Testis (tissue), 3 donors: ENCODE measurements around the gene CRACDL. TPM values are rescaled to one million over a fixed set of nuclear protein-coding genes. Genes with fewer than 3 reads are reported as not detected.

Experiments used
- DNase-seq: peaks from one replicate; pipeline ENCODE4 v3.0.0-alpha.2; 2019
- H3K27ac ChIP-seq, 2 donors: fragments of 200-600 bp; sonication (generic); one replicate each; pipeline ENCODE4 v1.5.1; 2019
- H3K27me3 ChIP-seq: fragments of 200-600 bp; sonication (generic); one replicate; pipeline ENCODE4 v1.5.1; 2019
- H3K36me3 ChIP-seq: fragments of 200-600 bp; sonication (generic); one replicate; pipeline ENCODE4 v1.5.1; 2017; ENCODE audit warnings: low read depth; ENCODE audit errors: missing control alignments
- H3K4me1 ChIP-seq: fragments of 200-600 bp; sonication (generic); one replicate; pipeline ENCODE4 v1.5.1; 2019
- H3K4me3 ChIP-seq, 2 donors: fragments of 200-600 bp; sonication (generic); one replicate each; pipeline ENCODE4 v1.5.1; 2017 to 2019
- H3K9me3 ChIP-seq: fragments of 200-600 bp; sonication (generic); one replicate; pipeline ENCODE4 v1.5.1; 2017
- CTCF ChIP-seq, 3 experiments: fragments of 450-650 bp in 2 of 3; fragments of 200-600 bp in 1 of 3; sonication (generic) in 1 of 3; IDR thresholded peaks; one replicate each; pipeline ENCODE4 v1.5.1; 2016 to 2019; ENCODE audit warnings: antibody characterized with exemption in 3 of 3, mild to moderate bottlenecking in 2 of 3, moderate library complexity in 1 of 3
- POLR2A ChIP-seq: fragments of 450-650 bp; IDR thresholded peaks from one replicate; pipeline ENCODE4 v1.6.1; 2017; ENCODE audit warnings: antibody characterized with exemption, mild to moderate bottlenecking, moderate library complexity
- WGBS, 2 donors: methylation state at CpG; one replicate each; pipeline ENCODE4 v1.1.5; 2018; 5-methylcytosine and 5-hydroxymethylcytosine counted together
- intact Hi-C: fragments of 100-400 bp; cut with DNase I; formaldehyde crosslinking; loops from one replicate; pipeline ENCODE4 v1.15.1; 2023; ENCODE audit warnings: low total_unique reads
- polyA plus RNA-seq: library from polyadenylated mRNA; stranded (reverse); fragments of 350-450 nt; fragmentation: Illumina TruSeq; extraction: RNeasy Lipid Tissue Mini Kit (QIAGEN cat#74804); gene quantifications from one replicate; pipeline ENCODE4 v1.2.3, GENCODE V29; 2014; ENCODE audit warnings: low read depth, low replicate concordance; ENCODE audit not compliant: insufficient read depth
- total RNA-seq, 2 donors: library from RNA; depleted of rRNA; stranded (reverse); fragments of >200 nt; gene quantifications; one replicate each; pipeline ENCODE4 v1.2.3, GENCODE V29; 2016

Gene CRACDL
- total and polyA plus RNA-seq, 3 donors from 2014 or later = 8.4 to 30.4 (median 29.1) TPM

DNA sequence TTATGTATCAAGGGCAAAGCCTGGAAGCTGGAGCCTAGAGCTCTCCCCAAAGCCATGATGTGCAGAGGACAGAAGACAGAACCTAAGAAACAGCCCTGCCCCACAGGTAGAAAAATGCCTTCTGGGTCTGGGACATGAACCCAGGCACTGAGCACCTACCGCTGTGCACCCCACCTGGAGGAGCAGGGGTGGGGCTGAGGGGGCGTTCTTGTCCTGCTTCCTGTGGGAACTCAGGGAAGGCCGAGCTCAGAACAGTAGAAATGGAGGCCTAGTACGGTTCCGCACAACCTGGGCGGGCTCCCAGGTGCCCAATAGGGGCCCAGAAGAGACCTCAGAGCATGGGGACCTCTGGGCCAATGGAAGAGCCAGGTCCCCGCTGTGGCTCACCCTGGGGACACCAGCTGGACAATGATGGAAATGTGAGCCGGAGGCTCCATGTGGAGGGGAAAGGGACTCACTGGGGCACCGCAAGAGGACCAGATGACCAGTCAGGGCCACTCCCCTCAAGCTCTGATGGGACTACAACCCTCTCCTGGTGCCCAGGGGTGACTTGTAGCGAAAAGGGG, 3.2 kb downstream of the CRACDL start:
- 89 to 96% methylated on average over 10 of the region's 10 CpGs for WGBS, 2 donors
- intact Hi-C loops = no loop called here
- DNase-seq = no peak
- H3K9me3 ChIP-seq = no peaks in the 10 kb centered on the region
- peaks cover 6% of the 10 kb centered on the region for H3K4me1 ChIP-seq
- no peak overlapping the region for H3K27ac ChIP-seq
- no peaks in the 10 kb centered on the region for H3K36me3 ChIP-seq
- H3K27me3 ChIP-seq = no peaks in the 10 kb centered on the region
- no peak for TF ChIP-seq POLR2A
- TF ChIP-seq CTCF (IDR thresholded peaks at IDR 0.05) = no peak
- H3K4me3 ChIP-seq = no peak overlapping the region

DNA sequence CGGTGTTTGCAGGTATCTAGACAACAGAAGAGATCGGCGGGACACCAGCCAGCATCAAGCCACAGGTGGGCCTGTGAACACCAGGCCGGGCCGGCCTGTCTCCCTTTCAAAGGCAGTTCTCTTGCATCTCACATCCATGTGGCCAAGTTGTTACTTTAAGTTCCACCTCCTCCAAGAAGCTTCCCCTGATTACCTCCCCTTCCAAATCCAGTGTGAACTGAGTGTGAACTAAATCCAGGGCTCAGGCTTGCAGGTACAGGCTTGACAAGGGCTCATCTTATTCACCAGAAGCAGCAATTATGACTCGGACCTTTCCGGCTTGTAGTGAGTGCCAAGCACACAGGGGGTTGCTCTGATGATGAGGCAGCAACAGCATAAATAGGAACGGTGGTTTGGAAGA, 3.9 kb downstream of the CRACDL start:
- 91 to 93% methylated on average over 8 of the region's 8 CpGs for WGBS, 2 donors
- Histone ChIP-seq H3K27ac (no peak overlapping the region), H3K36me3 (no peaks in the 10 kb centered on the region), H3K4me3 (no peak overlapping the region), H3K27me3 (no peaks in the 10 kb centered on the region), H3K9me3 (no peaks in the 10 kb centered on the region), H3K4me1 (peaks cover 6% of the 10 kb centered on the region)
- DNase-seq = no peak
- TF ChIP-seq CTCF (IDR thresholded peaks at IDR 0.05) (no peak), POLR2A (no peak)
- intact Hi-C loops = no loop called here

DNA sequence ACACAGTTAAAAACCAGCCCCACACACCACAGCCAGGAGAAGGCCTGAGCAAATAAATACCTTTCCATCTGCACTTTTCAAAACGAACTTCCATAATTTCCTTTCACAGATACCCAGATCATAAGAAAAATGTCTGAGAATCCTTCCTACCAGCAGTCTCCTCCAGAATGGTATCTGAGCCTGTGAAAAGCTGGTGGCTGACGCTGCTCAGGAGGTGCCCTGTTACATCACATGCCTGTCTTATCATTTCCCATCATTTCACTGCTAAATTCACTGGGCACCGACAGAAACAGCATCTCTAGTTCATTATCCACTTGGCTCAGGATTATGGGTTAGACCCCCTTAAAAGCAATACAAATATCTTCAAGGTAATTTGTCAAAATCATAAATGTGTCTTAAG, 4.4 kb downstream of the CRACDL start:
- Histone ChIP-seq H3K4me3 (no peak overlapping the region), H3K27me3 (no peaks in the 10 kb centered on the region), H3K9me3 (no peaks in the 10 kb centered on the region), H3K27ac (no peak overlapping the region), H3K4me1 (peaks cover 6% of the 10 kb centered on the region), H3K36me3 (no peaks in the 10 kb centered on the region)
- TF ChIP-seq CTCF (IDR thresholded peaks at IDR 0.05) = no peak
- no peak for TF ChIP-seq POLR2A
- WGBS, 2 donors = 46 to 59% methylated on average over 3 of the region's 3 CpGs
- no peak for DNase-seq
- intact Hi-C loops = no loop called here

- Histone ChIP-seq H3K4me3 (no peak overlapping the region), H3K27ac (no peak overlapping the region), H3K9me3 (no peaks in the 10 kb centered on the region), H3K27me3 (no peaks in the 10 kb centered on the region), H3K36me3 (no peaks in the 10 kb centered on the region), H3K4me1 (peaks cover 2% of the 10 kb centered on the region)
- TF ChIP-seq POLR2A = no peak
- TF ChIP-seq CTCF (IDR thresholded peaks at IDR 0.05) = no peak
- DNase-seq = no peak
- intact Hi-C loops = no loop called here
- 93 to 96% methylated on average over 15 of the region's 15 CpGs for WGBS, 2 donors
Measured at GRCh38 chr2:98929920-98930319, 6.1 kb downstream of the CRACDL start.

DNA sequence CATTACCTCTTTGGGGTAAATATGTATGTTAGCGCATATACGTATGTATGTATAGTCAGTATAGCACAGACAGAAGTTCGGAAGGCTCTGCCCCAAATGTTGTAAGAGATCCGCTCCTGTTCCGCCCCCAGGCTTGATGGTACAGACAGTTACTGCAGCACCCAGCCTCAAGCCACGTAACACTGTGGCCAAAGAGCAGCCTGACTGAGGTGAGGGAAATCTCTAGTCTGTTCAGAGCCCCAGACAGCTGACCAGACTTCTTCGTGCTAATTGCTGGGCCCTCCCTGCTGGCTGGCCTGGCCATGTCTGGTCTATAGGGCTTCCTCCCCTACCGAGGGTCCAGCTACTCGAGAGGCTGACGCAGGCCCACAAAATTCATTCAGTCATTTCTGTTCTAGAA, 7.8 kb downstream of the CRACDL start:
- TF ChIP-seq CTCF (IDR thresholded peaks at IDR 0.05) (no peak), POLR2A (no peak)
- no peak for DNase-seq
- H3K27me3 ChIP-seq = no peaks in the 10 kb centered on the region
- no peaks in the 10 kb centered on the region for H3K9me3 ChIP-seq
- H3K4me1 ChIP-seq = no peaks in the 10 kb centered on the region
- H3K36me3 ChIP-seq = no peaks in the 10 kb centered on the region
- intact Hi-C loops = no loop called here
- no peak overlapping the region for H3K27ac ChIP-seq
- H3K4me3 ChIP-seq = no peak overlapping the region
- WGBS, 2 donors = 88 to 90% methylated on average over 10 of the region's 10 CpGs
